ENCODE results near the gene SLC34A3. TPM values are rescaled to one million over a fixed set of nuclear protein-coding genes. Genes with fewer than 3 reads are reported as not detected.

The SLC34A3 gene
- 0.11 and 0.39 TPM in 2 replicates for total RNA-seq

DNA sequence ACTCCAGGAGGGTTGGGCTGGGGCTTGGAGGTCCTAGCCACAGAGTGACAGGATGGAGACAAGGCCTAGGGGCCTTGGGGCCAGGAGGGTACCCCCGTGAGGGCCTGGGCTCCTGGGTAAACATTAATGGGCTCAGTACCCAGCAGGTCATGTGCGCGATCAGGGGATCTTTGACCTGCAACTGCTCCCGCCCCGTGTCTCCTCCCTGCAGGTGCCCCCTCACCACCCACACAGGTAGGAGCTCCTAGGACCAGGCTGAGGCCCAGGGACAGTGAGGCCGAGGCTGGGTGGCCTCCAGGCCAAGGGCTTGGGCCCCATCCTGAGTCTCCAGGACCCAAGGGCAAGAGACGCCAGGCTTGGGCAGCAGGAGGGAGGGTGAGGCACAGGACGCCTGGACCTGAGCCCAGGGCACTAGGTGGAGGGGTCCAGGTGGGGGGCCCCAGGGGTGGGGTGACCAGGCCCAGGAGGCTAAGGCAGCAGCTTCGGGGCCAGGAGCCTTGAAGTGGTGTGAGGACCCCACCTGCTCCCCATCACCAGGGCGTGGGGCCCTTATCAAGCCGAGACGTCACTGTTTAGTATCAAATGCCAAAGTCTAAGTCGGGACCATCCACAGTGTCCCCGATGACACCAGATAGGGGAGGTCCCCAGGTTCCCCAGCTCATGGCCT, at the start of gene SLC34A3:
SLC34A3 (plus strand) TSS at position 197 of the 667 bp plus-strand sequence. CDS start 802 bp downstream, outside the sequence.

GRCh38 chr9:137188490-137189296, 42.0 kb upstream of the SLC34A3 start, which contains the start of the genes ANAPC2 and SSNA1:
Gene ANAPC2 (minus strand): TSS chr9:137188560. CDS start chr9:137188532, 28 bp downstream.
Gene SSNA1 (plus strand): TSS chr9:137188676. CDS start chr9:137188727, 51 bp downstream.

DNA sequence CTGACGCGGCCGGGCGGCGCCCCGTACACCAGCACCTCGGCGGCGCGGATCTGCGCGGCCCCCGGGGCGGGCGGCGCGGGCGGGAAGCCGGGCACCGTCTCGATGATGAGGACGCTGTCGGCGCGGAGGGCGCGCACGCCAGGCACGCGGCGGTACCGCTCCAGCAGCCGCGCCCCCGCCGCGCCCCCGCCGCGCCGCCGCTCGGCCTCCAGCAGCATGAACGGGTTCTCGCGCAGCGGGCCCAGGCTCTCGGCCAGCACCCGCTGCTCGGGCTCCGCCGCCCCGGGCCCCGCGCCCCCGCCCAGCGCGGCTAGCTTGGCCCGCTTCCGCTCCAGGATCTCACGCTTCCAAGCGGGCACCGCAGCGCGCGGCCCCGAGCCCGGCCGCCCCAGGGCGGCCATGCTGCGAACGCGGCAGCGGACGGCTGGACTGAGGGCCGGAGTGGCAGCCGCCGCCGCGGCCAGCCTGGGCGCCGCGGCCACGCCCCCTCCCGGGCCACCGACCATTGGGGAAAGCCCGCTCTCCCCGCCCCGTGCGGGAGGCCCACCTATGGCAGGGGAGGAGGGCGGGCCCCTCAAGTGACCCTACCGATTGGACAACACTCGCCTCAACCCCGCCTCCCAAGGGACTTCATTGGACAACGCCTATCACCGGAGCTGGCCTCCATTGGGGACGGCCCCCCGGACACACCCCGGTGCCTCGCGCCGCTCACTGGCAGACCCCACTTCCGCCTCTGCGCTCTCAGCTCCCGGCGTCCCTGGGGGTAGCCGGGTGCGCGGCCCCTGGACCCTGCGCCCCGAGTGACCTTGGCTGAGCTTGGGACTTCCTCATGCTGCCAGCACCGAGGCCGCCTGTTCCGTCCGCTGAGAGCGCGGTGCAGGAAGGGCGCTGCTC, 30.1 kb upstream of the SLC34A3 start, which contains the start of gene TPRN:
TPRN (minus strand) TSS at position 431 of the 894 bp plus-strand sequence; CDS start at position 401, 30 bp downstream.

DNA sequence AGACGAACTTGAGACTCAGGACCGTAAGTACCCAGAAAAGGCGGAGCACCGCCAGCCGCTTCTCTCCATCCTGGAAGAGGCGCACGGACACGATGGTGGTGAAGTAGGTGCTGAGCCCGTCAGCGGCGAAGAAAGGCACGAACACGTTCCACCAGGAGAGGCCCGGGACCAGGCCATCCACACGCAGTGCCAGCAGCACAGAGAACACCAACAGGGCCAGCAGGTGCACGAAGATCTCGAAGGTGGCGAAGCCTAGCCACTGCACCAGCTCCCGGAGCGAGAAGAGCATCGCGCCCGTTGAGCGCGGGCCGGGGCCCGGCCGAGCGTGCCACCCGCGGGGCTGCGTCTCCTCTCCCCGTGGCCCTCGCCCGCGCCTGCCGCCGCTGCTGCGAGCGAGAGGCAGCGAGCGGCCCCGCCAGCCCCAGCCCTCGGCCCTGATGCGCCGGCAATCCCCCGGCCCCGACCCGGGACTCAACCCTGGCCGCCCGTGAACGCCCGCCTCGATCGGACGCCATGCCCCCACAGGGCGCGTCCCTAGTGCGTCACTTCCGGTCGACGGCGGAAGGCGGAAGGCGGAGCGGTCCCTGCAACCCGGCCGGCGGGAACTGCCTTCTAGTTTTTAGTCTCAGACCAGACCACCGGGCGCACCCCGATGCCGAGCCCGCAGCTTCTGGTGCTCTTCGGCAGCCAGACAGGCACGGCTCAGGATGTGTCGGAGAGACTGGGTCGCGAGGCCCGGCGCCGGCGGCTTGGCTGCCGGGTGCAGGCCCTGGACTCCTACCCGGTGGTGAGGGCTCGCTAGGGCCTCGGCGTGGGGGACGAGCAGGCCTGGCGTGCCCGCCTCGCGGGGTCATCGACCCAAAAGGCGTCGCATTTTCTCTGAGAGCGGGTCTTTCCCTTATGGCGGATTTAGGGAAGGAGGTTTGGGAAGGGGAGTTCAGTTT, 25.3 kb upstream of the SLC34A3 start, which contains the start of the genes NDOR1 and TMEM203:
NDOR1 (plus strand) TSS at position 575 of the 944 bp plus-strand sequence; CDS start at position 653, 78 bp downstream.
TMEM203 (minus strand) TSS at position 523 of the 944 bp plus-strand sequence; CDS start at position 289, 234 bp downstream.

GRCh38 chr9:137222190-137223077, 8.3 kb upstream of the SLC34A3 start, which contains the start of gene RNF208:
Gene RNF208 (minus strand): TSS chr9:137222240. CDS start chr9:137221212, 1,028 bp downstream.

DNA sequence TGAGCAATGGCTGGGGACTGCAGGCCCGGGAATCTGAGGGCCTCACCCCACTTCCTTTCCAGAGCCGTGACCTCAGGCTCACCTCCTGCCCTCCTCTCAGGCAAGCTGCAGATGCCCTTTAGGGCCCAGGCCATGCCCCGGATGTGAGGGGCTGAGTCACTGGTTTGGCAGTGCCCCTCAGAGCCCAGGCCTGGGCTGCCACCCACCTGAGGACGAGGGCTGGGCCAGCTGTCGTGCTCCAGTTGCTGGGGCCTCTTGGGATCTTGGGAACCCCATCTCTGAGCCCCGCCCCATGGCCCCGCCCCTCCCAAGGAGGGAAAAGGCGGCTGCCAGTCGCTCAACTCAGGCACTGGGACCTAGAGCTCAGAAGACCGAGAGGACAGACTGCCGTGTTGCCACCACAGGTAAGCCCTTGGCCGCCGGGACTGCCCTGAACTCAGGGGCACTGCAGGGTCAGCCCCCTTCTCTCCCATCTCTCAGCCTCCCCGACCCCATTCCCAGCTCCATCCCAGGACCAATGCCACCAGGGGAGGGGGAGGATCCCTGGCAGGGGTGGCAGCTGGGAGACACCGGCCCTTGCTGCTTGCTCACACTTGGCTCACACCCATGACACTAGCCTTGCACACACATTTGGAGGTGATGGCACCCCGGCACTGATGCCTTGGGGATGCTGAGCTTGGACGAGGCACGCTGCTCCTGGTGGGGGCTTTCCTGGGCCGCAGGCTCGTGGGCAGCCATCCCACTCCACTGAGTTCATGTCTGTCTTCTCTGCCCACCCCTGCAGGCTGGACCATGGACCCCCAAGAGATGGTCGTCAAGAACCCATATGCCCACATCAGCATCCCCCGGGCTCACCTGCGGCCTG, 5.6 kb upstream of the SLC34A3 start, which contains the start of gene CYSRT1:
CYSRT1 (plus strand) TSS at position 345 of the 865 bp plus-strand sequence; CDS start at position 793, 448 bp downstream.

DNA sequence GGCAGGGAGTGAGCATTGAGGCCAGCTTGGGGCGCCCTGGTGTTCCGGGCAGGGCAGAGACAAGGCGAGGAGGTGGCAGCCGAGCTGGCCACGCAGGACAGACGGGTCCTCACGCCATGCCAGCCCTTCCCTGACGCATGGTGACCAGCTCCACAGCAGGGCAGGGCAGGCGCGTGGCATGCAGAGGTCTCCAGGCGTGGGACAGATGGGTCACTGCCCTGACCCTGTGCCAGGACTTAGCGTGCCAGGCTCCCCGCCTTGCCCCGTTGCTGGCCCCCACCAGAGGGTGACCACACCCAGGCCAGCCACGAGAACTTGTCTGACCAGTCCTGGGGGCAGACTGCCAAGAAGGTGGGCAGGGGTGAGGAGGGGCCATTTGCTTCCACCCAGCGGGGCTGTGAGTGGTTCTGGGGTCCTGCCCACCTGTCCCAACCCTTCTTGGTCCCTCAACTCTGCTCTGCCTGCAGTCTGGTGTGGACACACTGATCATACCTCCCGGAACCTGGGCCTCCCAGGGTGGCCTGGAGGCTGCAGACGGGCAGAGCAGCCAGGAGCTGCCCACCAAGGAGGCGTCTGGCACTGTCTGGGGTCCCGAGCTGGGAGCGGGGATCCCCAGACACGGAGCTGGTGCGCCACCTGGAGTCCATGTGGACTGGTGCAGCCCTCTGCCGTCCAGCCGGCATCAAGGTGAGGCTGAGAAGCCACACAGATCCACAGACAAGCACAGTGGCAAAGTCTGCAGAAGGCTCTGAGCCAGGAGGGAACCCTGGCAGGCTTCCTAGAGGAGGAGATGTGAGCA, 3.4 kb upstream of the SLC34A3 start, which contains the start of gene RNF224:
RNF224 (plus strand) TSS at position 449 of the 799 bp plus-strand sequence. CDS start 834 bp downstream, outside the sequence.

GRCh38 chr9:137240841-137241489, 10.3 kb downstream of the SLC34A3 start, which contains the start of gene TUBB4B:
Gene TUBB4B (plus strand): TSS chr9:137241287. CDS start chr9:137241361, 74 bp downstream.

GRCh38 chr9:137251194-137251461, 20.4 kb downstream of the SLC34A3 start, which contains the start of gene STPG3:
Gene STPG3 (plus strand): TSS chr9:137251286. CDS start chr9:137251287, 1 bp downstream.

DNA sequence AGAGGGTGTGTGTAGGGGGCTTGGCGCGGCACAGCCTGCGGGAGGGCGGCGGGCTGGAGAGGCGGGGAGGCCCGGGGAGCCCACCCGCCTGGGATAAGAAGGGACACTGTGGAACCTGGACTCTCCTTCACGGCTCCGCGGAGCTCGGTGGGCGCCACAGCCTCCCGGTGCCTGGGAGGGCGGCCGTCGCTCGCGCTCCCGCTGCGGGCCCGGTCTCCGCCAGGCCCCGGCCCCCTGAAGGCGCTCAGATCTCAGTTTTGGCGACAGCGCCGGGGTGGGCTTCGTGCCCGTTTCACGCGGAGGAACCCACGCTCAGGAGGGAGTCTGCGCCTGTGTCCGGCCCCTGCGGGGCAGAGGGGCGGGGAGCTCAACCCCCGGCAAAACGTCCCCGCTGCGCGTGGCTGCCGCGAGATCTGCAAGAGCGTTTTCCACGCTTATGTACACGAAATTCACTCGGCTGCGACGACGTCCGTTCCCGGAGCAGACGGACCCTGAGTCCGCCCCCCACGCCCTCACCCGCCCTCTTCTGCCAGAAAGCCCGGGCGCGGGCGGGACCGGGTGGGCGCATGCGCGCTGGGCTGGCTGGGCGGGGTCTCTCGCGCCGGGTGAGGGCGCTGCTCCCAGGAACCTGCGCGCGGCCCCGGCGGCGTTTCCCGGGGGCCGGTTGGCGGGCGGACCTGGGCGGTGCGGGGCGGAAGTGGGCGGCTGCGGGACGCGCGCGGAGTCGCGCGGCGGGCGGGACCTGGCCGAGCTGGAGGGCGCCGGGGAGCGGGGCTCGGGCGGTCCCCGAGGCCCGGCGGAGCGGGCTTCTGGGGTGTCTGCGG, 24.1 kb downstream of the SLC34A3 start, which contains the start of gene NELFB:
NELFB (plus strand) TSS at position 704 of the 824 bp plus-strand sequence.

DNA sequence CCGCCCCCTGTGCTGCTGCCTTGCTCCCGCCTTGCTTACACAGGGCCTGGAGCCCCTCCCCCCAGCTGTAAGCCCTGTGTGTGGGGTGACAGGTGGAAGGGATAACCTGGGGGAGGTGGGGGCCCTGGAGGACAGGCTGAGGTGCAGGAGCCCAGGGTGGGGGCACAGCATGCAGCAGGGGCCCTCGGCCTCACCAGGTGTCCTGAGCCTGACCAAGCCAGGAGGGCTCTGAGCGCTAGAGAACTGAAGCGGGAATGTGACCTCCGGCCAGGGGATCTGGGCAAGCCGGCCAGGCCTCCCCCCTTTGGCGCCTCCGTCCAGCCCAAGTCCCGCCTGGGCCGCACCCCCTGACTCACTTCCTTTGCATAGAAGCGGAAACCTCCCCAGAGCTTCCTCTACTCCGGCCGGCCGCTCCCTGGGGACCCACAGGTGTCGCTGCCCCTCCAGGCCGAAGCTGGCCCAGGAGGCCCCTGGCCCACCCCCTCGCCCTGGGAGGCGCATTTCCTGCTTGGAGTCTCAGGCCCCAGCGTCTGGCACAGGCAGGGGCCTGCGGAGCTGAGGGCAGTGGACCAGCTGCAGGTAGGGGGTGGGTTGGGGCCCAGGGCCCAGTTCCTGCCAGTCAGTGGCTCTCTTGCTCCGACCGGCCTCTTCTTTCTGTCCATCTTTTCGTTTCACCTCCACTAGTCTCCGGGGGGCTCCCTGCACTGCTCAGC, 46.8 kb downstream of the SLC34A3 start, which contains the start of gene TOR4A:
TOR4A (plus strand) TSS at position 398 of the 713 bp plus-strand sequence. CDS start 964 bp downstream, outside the sequence.

